Head of caudate nucleus (tissue), 42 donors: Measurements from ENCODE around the gene TCF12.

Source experiments
- DNase-seq, 42 donors: peaks; one replicate each; pipeline versions ENCODE4 v3.0.0 to v3.0.0-alpha.2; 2020 to 2021; ENCODE audit warnings: mixed read lengths in 7 of 42
- intact Hi-C: fragments of 100-400 bp; cut with DNase I; formaldehyde crosslinking; loops from one replicate; pipeline ENCODE4 v1.15.0; 2022

TCF12 gene

GRCh38 chr15:57235873-57236272, 317.4 kb downstream of the TCF12 start:
- intact Hi-C loops = loop anchor here (10.0 kb wide), 1 partner anchor 69 kb away; no protein-coding TSS in a partner anchor
- no peak for DNase-seq

- no peak for DNase-seq
- intact Hi-C loops = loop anchor here (10.0 kb wide), 1 partner anchor 68 kb away; no protein-coding TSS in a partner anchor
Measured at GRCh38 chr15:57236561-57237300, 318.3 kb downstream of the TCF12 start.

- intact Hi-C loops = loop anchor here (10.0 kb wide), 1 partner anchor 68 kb away; no protein-coding TSS in a partner anchor
- peak in 14 of 42 donors; percentile 19 to 74 (median 30) for DNase-seq
Measured at GRCh38 chr15:57237301-57237642, 318.8 kb downstream of the TCF12 start.

GRCh38 chr15:57237676-57238075, 319.2 kb downstream of the TCF12 start:
- intact Hi-C loops = loop anchor here (10.0 kb wide), 1 partner anchor 67 kb away; no protein-coding TSS in a partner anchor
- no peak for DNase-seq

- intact Hi-C loops = no loop called here
- DNase-seq = no peak
Measured at GRCh38 chr15:57245130-57245529, 326.7 kb downstream of the TCF12 start.

GRCh38 chr15:57245714-57246113, 327.3 kb downstream of the TCF12 start:
- no peak for DNase-seq
- intact Hi-C loops = no loop called here

- DNase-seq = no peak
- intact Hi-C loops = no loop called here
Measured at GRCh38 chr15:57248074-57248473, 329.6 kb downstream of the TCF12 start.

GRCh38 chr15:57251308-57251707, 332.9 kb downstream of the TCF12 start:
- intact Hi-C loops = no loop called here

GRCh38 chr15:57251941-57252340, 333.5 kb downstream of the TCF12 start:
- no peak for DNase-seq
- intact Hi-C loops = no loop called here

More at GRCh38 chr15:57251308-57251707, 332.9 kb downstream of the TCF12 start:
- no peak for DNase-seq

- intact Hi-C loops = no loop called here
- DNase-seq = no peak
Measured at GRCh38 chr15:57253082-57253481, 334.6 kb downstream of the TCF12 start.

GRCh38 chr15:57253500-57253899, 335.1 kb downstream of the TCF12 start:
- no peak for DNase-seq
- intact Hi-C loops = no loop called here

GRCh38 chr15:57255751-57256341, 337.4 kb downstream of the TCF12 start:
- intact Hi-C loops = no loop called here

GRCh38 chr15:57256939-57257338, 338.5 kb downstream of the TCF12 start:
- intact Hi-C loops = no loop called here
- DNase-seq = no peak

More at GRCh38 chr15:57255751-57256341, 337.4 kb downstream of the TCF12 start:
- DNase-seq = no peak

- intact Hi-C loops = no loop called here
- no peak for DNase-seq
Measured at GRCh38 chr15:57259568-57260040, 341.2 kb downstream of the TCF12 start.

- no peak for DNase-seq
- intact Hi-C loops = no loop called here
Measured at GRCh38 chr15:57263520-57263919, 345.1 kb downstream of the TCF12 start.

- peak in 14 of 42 donors; percentile 9 to 61 (median 26) for DNase-seq
- intact Hi-C loops = no loop called here
Measured at GRCh38 chr15:57272771-57273357, 354.4 kb downstream of the TCF12 start.

GRCh38 chr15:57273402-57273801, 355.0 kb downstream of the TCF12 start:
- intact Hi-C loops = no loop called here
- no peak for DNase-seq

GRCh38 chr15:57278439-57278838, 360.0 kb downstream of the TCF12 start:
- no peak for DNase-seq
- intact Hi-C loops = no loop called here

GRCh38 chr15:57280464-57280863, 362.0 kb downstream of the TCF12 start:
- DNase-seq = no peak
- intact Hi-C loops = no loop called here

- no peak for DNase-seq
- intact Hi-C loops = no loop called here
Measured at GRCh38 chr15:57281321-57281720, 362.9 kb downstream of the TCF12 start.
